Measurements from ENCODE around the gene BNIPL.

BNIPL gene

GRCh38 chr1:151036356-151036755, at the start of gene BNIPL:
BNIPL (plus strand) TSS chr1:151036586; CDS start chr1:151036726, 140 bp downstream.
- TF ChIP-seq GATA3 (IDR thresholded peaks at IDR 0.05; ENCODE audit: low read depth, low read length) = no peak
- TF ChIP-seq GATA2 (IDR thresholded peaks at IDR 0.05; ENCODE audit: low read depth, low read length) = no peak

GRCh38 chr1:150987924-150988323, 48.5 kb upstream of the BNIPL start:
- TF ChIP-seq GATA2 (IDR thresholded peaks at IDR 0.05; ENCODE audit: low read depth, low read length) (no peak), GATA3 (IDR thresholded peaks at IDR 0.05; ENCODE audit: low read depth, low read length) (no peak)

- TF ChIP-seq GATA2 (IDR thresholded peaks at IDR 0.05; ENCODE audit: low read depth, low read length) = no peak
- TF ChIP-seq GATA3 (IDR thresholded peaks at IDR 0.05; ENCODE audit: low read depth, low read length) = no peak
These were observed 43.8 kb upstream of the BNIPL start for GRCh38 chr1:150992626-150993025.

GRCh38 chr1:150994248-150994647, 42.1 kb upstream of the BNIPL start:
- TF ChIP-seq GATA2 (IDR thresholded peaks at IDR 0.05; ENCODE audit: low read depth, low read length) (no peak), GATA3 (IDR thresholded peaks at IDR 0.05; ENCODE audit: low read depth, low read length) (no peak)

GRCh38 chr1:150995460-150995859, 40.9 kb upstream of the BNIPL start:
- TF ChIP-seq GATA2 (IDR thresholded peaks at IDR 0.05; ENCODE audit: low read depth, low read length) (no peak), GATA3 (IDR thresholded peaks at IDR 0.05; ENCODE audit: low read depth, low read length) (no peak)

GRCh38 chr1:150995896-150996295, 40.5 kb upstream of the BNIPL start:
- no peak for TF ChIP-seq GATA2 (IDR thresholded peaks at IDR 0.05; ENCODE audit: low read depth, low read length)
- TF ChIP-seq GATA3 (IDR thresholded peaks at IDR 0.05; ENCODE audit: low read depth, low read length) = no peak

- no peak for TF ChIP-seq GATA2 (IDR thresholded peaks at IDR 0.05; ENCODE audit: low read depth, low read length)
- TF ChIP-seq GATA3 (IDR thresholded peaks at IDR 0.05; ENCODE audit: low read depth, low read length) = no peak
These were observed 39.1 kb upstream of the BNIPL start for GRCh38 chr1:150997126-150997872.

- TF ChIP-seq GATA3 (IDR thresholded peaks at IDR 0.05; ENCODE audit: low read depth, low read length) = no peak
- no peak for TF ChIP-seq GATA2 (IDR thresholded peaks at IDR 0.05; ENCODE audit: low read depth, low read length)
These were observed 38.4 kb upstream of the BNIPL start for GRCh38 chr1:150997949-150998348.

GRCh38 chr1:150999051-150999674, 37.2 kb upstream of the BNIPL start:
- no peak for TF ChIP-seq GATA3 (IDR thresholded peaks at IDR 0.05; ENCODE audit: low read depth, low read length)
- no peak for TF ChIP-seq GATA2 (IDR thresholded peaks at IDR 0.05; ENCODE audit: low read depth, low read length)

- TF ChIP-seq GATA3 (IDR thresholded peaks at IDR 0.05; ENCODE audit: low read depth, low read length) (no peak), GATA2 (IDR thresholded peaks at IDR 0.05; ENCODE audit: low read depth, low read length) (no peak)
These were observed 36.5 kb upstream of the BNIPL start for GRCh38 chr1:150999926-151000325.

- TF ChIP-seq GATA3 (IDR thresholded peaks at IDR 0.05; ENCODE audit: low read depth, low read length) (no peak), GATA2 (IDR thresholded peaks at IDR 0.05; ENCODE audit: low read depth, low read length) (no peak)
These were observed 36.0 kb upstream of the BNIPL start for GRCh38 chr1:151000408-151000807.

GRCh38 chr1:151001602-151002001, 34.8 kb upstream of the BNIPL start:
- no peak for TF ChIP-seq GATA2 (IDR thresholded peaks at IDR 0.05; ENCODE audit: low read depth, low read length)
- no peak for TF ChIP-seq GATA3 (IDR thresholded peaks at IDR 0.05; ENCODE audit: low read depth, low read length)

- TF ChIP-seq GATA2 (IDR thresholded peaks at IDR 0.05; ENCODE audit: low read depth, low read length) = no peak
- no peak for TF ChIP-seq GATA3 (IDR thresholded peaks at IDR 0.05; ENCODE audit: low read depth, low read length)
These were observed 34.3 kb upstream of the BNIPL start for GRCh38 chr1:151002051-151002450.

GRCh38 chr1:151002611-151003010, 33.8 kb upstream of the BNIPL start:
- TF ChIP-seq GATA3 (IDR thresholded peaks at IDR 0.05; ENCODE audit: low read depth, low read length) (no peak), GATA2 (IDR thresholded peaks at IDR 0.05; ENCODE audit: low read depth, low read length) (no peak)

- TF ChIP-seq GATA2 (IDR thresholded peaks at IDR 0.05; ENCODE audit: low read depth, low read length) = no peak
- TF ChIP-seq GATA3 (IDR thresholded peaks at IDR 0.05; ENCODE audit: low read depth, low read length) = no peak
These were observed 33.2 kb upstream of the BNIPL start for GRCh38 chr1:151003180-151003579.

Measured in SH-SY5Y (cell line).